HPDE6-E6E7 (cell line): ENCODE data around the gene ERI2.

Source experiments
- DNase-seq: peaks from one replicate; pipeline ENCODE4 v3.0.0; 2011; ENCODE audit warnings: missing footprints; ENCODE audit errors: extremely low spot score

Gene ERI2, protein sequence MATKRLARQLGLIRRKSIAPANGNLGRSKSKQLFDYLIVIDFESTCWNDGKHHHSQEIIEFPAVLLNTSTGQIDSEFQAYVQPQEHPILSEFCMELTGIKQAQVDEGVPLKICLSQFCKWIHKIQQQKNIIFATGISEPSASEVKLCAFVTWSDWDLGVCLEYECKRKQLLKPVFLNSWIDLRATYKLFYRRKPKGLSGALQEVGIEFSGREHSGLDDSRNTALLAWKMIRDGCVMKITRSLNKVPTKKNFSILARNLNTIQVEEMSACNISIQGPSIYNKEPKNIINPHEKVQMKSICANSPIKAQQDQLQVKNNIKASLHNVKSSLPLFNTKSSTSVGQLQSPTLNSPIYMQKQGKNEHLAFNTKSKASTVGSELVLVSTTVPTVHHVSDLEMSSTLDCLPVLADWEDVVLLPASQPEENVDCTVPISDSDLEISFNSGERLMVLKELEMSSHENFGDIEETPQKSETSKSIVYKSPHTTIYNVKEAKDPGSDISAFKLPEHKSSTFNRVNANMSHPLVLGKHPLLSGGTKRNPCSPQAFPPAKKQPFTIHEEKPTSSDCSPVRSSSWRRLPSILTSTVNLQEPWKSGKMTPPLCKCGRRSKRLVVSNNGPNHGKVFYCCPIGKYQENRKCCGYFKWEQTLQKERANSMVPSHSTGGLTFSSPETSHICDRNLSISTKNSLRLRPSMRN

GRCh38 chr16:20806168-20807050, at the start of gene ERI2, which contains the start of gene REXO5:
Gene ERI2 (minus strand): TSS chr16:20806472. CDS start chr16:20806430, 42 bp downstream.
Gene REXO5 (plus strand): TSS chr16:20806527. CDS start chr16:20806954, 427 bp downstream.
- DNase-seq, result peak; percentile 87

GRCh38 chr16:20854963-20855362, 48.7 kb upstream of the ERI2 start:
- no peak for DNase-seq

GRCh38 chr16:20853981-20854620, 47.8 kb upstream of the ERI2 start:
- DNase-seq, result no peak

- DNase-seq, result no peak
These were observed 46.9 kb upstream of the ERI2 start for GRCh38 chr16:20853143-20853542.

- DNase-seq, result peak; percentile 53
These were observed 45.3 kb upstream of the ERI2 start for GRCh38 chr16:20851601-20852000.

DNA sequence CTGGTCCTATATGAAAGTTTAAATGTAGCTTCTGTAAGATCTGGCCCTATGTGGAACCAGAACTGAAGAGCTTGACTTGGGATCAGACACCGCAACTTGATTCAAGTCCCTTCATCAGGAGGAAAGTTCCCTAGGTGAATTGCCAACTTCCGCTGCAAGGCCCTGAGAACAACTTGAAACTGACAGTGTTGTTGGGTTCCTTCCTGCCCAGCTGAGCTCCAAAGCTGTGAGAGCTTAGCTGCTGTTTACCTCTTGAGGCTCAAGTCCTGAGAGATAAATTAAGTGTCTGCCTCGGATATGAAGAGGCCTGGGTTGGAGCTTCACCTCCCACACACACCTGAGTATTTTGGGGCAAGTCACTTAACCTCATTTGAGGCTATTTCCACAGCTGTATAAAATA, 44.7 kb upstream of the ERI2 start:
- DNase-seq, result no peak

GRCh38 chr16:20849589-20850390, 43.5 kb upstream of the ERI2 start:
- no peak for DNase-seq

DNA sequence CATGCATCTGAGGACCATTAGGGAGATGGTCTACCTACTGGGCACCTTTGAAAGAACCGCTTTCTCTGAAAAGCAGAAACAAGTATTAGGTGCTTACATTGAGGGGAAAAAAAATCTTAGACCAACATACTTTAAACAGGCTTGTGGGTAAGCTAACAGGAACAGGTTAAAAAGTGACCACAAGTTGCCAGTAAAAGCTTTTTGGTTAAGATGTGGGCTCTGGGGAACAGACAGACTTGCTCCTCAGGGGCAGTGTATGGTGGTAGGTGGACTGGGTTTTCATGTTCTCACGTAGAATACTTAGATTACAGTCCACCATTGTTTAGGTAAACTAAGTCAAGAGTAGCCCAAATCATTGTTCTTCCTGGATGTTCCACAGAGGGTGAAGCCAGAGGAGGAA, 41.3 kb upstream of the ERI2 start:
- no peak for DNase-seq

DNA sequence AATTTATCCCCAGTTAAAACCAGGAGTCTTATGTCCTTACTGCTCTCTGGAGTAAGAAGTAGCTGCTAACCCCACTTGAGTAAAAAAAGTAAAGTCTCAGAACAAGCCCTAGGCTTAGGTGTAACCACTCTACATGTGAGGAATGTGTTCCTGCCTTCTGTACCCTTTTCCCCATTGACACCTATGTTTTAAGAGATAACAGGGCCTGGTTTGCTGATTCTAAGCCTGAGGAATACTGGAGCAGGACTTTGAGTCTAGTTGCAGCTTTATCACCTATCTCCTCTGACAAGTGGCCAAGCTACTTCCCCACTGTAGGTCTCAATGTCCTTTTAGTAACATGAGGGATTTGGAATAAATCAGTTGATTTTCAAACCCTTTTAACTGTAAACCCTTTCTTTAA, 40.3 kb upstream of the ERI2 start:
- no peak for DNase-seq

- no peak for DNase-seq
These were observed 39.8 kb upstream of the ERI2 start for GRCh38 chr16:20846030-20846429.

GRCh38 chr16:20844588-20844987, 38.3 kb upstream of the ERI2 start:
- no peak for DNase-seq

DNA sequence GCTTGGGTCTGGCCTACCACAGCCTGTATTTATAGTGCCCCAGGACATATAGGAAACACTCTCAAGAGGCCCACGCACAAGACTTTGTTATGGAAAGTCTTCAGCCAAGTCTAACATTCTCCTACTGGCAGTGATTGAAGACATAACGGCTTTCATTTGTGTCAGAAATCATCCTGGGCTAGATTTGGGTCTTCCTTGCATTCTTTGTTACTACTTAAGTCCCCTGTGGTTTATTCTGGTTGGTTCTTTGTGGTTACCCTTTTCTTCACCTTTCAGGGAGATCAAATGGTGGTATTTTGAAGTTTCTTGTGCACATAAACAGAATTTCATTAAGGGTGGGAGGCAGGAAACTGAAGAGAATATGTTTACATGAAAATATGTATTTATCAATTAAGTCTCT, 37.8 kb upstream of the ERI2 start:
- no peak for DNase-seq

DNA sequence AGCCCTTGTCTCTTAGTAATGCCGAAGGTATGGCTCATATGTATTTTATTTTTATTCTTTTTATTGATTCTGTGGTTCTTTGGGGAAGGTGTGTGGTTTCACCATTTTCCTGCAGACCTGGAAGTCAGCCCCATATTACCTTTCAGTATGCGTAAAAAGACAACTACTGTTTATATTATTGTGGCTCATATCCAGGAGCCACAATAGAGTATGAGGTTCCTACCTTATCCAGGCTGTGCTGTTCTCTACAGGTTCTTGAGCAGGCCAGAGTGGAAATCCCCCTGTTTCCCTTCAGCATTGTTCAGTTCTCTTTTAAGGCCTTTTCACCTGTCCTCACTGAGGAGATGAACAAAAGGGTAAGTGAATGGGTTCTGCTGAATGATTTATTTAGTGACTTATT, 33.2 kb upstream of the ERI2 start:
- no peak for DNase-seq

- no peak for DNase-seq
These were observed 32.0 kb upstream of the ERI2 start for GRCh38 chr16:20838240-20838639.

- no peak for DNase-seq
These were observed 26.8 kb upstream of the ERI2 start for GRCh38 chr16:20833086-20833485.

DNA sequence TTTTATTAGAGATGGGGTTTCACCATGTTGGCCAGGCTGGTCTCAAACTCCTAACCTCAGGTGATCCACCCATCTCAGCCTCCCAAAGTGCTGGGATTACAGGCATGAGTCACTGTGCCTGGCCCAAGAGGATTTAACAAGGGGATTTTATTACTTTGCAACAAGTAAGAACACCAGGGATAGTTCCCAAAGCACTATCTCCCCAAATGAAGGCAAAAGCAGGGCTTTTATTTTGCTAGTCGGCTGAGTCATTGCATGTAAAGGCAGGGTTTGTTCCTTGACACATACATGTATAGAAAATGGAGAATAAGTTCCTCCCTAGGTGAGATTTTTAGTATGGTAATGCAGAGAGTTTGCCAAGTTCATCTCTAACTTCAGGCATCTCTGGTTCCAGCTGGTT, 24.1 kb upstream of the ERI2 start:
- no peak for DNase-seq

DNA sequence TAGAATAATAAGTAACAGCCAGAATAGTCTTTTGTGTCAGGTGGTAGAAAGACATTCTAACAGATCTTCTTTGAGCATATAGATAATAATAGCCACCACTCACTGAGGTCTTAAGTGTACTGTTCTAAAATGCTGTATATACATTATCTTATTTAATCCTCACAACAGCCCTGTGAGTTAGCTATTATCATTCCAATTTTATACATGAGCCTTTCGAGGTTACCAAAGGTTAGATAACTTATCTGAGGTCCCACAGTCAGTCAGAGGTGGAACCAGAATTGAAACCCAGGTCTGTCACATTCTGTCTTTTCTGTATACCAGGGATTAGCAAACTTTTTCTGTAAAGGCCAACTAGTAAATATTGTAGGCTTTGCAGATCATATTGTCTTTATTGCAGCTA, 23.3 kb upstream of the ERI2 start:
- no peak for DNase-seq

DNA sequence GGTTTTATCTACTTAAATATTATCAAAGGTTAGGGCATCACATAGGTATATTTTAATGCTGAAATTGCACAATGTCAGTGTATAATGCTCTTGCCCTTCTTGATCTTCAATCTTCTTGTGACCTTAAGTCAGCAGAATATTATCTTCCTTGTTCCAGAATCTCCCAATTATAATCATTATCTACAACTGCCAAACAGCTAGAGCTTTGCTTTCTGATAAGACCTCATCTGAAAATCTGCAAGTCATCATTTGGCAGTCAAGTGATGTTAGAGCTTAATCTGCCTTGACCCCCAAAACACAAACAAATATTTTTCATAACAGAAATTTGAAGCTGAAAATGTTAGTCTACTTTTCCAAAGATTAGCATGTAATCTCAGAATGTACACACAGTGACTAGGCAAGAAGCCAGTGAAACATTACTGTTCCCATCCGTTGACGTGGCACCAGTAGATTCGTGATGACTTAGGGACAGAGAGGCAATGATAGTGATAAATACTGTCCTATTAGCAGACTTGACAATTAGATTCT, 19.8 kb upstream of the ERI2 start:
- DNase-seq, result no peak

GRCh38 chr16:20822521-20823325, 16.5 kb upstream of the ERI2 start:
- no peak for DNase-seq

DNA sequence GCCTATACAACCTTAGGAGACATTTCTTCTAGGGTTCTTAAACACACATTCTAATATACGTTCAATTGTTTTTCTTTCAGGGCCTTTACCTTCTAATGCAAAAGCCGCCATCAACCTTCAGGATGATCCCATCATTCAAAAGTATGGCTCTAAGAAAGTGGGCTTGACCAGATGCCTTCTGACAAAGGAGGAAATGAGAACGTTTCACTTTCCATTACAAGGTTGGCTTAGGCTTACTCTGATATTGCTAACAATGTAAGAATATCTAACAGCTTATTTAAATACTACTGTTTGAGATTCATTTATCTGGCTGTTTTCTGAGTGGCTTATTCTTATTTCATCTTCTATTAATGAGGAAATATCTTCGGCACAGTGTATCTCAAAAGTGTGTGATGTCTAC, 15.4 kb upstream of the ERI2 start:
- no peak for DNase-seq
